Trophoblast cell (in vitro differentiated cells and primary cell): Measurements from ENCODE around the gene MAP3K4.

Experiments
- DNase-seq, 2 donors: peaks; one replicate each; pipeline ENCODE4 v3.0.0-alpha.2; 2016
- H2AFZ ChIP-seq: 2 replicates; pipeline ENCODE4 v1.6.1; 2013; ENCODE audit warnings: low read length, moderate library complexity, mild to moderate bottlenecking; ENCODE audit not compliant: insufficient read depth, poor library complexity
- H2AK5ac ChIP-seq: 2 replicates; pipeline ENCODE4 v1.6.1; 2013; ENCODE audit warnings: mild to moderate bottlenecking, low read length
- H2BK120ac ChIP-seq: 2 replicates; pipeline ENCODE4 v1.6.1; 2013; ENCODE audit warnings: low read length, mild to moderate bottlenecking, moderate library complexity; ENCODE audit not compliant: insufficient read depth, poor library complexity
- H2BK12ac ChIP-seq: 2 replicates; pipeline ENCODE4 v1.6.1; 2013; ENCODE audit warnings: mild to moderate bottlenecking, low read length, moderate library complexity
- H2BK5ac ChIP-seq: 2 replicates; pipeline ENCODE4 v1.6.1; 2013; ENCODE audit warnings: low read length, low read depth, moderate library complexity, mild to moderate bottlenecking; ENCODE audit not compliant: poor library complexity
- H3K14ac ChIP-seq: 2 replicates; pipeline ENCODE4 v1.6.1; 2013; ENCODE audit warnings: mild to moderate bottlenecking, low read length
- H3K18ac ChIP-seq: 2 replicates; pipeline ENCODE4 v1.6.1; 2013; ENCODE audit warnings: mild to moderate bottlenecking, low read length
- H3K23ac ChIP-seq: 2 replicates; pipeline ENCODE4 v1.6.1; 2013; ENCODE audit warnings: low read length
- H3K27ac ChIP-seq: 2 replicates; pipeline ENCODE4 v1.5.1; 2013; ENCODE audit warnings: low read depth, mild to moderate bottlenecking, inconsistent platforms, low read length, moderate library complexity
- H3K27me3 ChIP-seq: 2 replicates; pipeline ENCODE4 v1.6.1; 2013; ENCODE audit warnings: inconsistent platforms, mild to moderate bottlenecking, low read length, moderate library complexity; ENCODE audit not compliant: insufficient read depth
- H3K36me3 ChIP-seq, 2 experiments: 1 replicate in 1 of 2; 2 replicates in 1 of 2; pipeline ENCODE4 v1.6.1; 2013; ENCODE audit warnings: low read length in 2 of 2, mild to moderate bottlenecking in 2 of 2, moderate library complexity in 1 of 2; ENCODE audit not compliant: insufficient read depth in 2 of 2, control insufficient read depth in 1 of 2
- H3K4ac ChIP-seq: 2 replicates; pipeline ENCODE4 v1.6.1; 2013; ENCODE audit warnings: low read depth, mild to moderate bottlenecking, low read length, moderate library complexity
- H3K4me1 ChIP-seq, 2 experiments: 1 replicate in 1 of 2; 2 replicates in 1 of 2; pipeline ENCODE4 v1.6.1; 2013; ENCODE audit warnings: low read length in 2 of 2, mild to moderate bottlenecking in 2 of 2, moderate library complexity in 1 of 2; ENCODE audit not compliant: insufficient read depth in 2 of 2, control insufficient read depth in 1 of 2
- H3K4me2 ChIP-seq: 2 replicates; pipeline ENCODE4 v1.6.1; 2013; ENCODE audit warnings: inconsistent platforms, mild to moderate bottlenecking, low read length, moderate library complexity
- H3K4me3 ChIP-seq: 2 replicates; pipeline ENCODE4 v1.5.1; 2013; ENCODE audit warnings: mild to moderate bottlenecking, low read depth, low read length, inconsistent platforms
- H3K79me1 ChIP-seq: one replicate; pipeline ENCODE4 v1.6.1; 2013; ENCODE audit warnings: low read length
- H3K79me2 ChIP-seq: 2 replicates; pipeline ENCODE4 v1.6.1; 2013; ENCODE audit warnings: low read length, mild to moderate bottlenecking; ENCODE audit not compliant: control insufficient read depth, insufficient read depth, poor library complexity
- H3K9ac ChIP-seq: 2 replicates; pipeline ENCODE4 v1.6.1; 2013; ENCODE audit warnings: mild to moderate bottlenecking, low read length
- H3K9me3 ChIP-seq: 2 replicates; pipeline ENCODE4 v1.6.1; 2013; ENCODE audit warnings: low read depth, mild to moderate bottlenecking, control low read depth, inconsistent platforms, low read length; ENCODE audit not compliant: insufficient read depth
- H4K12ac ChIP-seq: 2 replicates; pipeline ENCODE4 v1.6.1; 2013; ENCODE audit warnings: low read depth, mild to moderate bottlenecking, low read length, moderate library complexity
- H4K8ac ChIP-seq: 2 replicates; pipeline ENCODE4 v1.6.1; 2013; ENCODE audit warnings: low read depth, mild to moderate bottlenecking, low read length, moderate library complexity
- H4K91ac ChIP-seq: one replicate; pipeline ENCODE4 v1.6.1; 2013; ENCODE audit warnings: low read depth, mild to moderate bottlenecking, low read length, moderate library complexity
- WGBS: extraction: QIAGEN DNeasy Blood & Tissue Kit; methylation state at CpG from one replicate; pipeline ENCODE4 v1.1.7; 2013; ENCODE audit warnings: missing lambda C conversion rate; ENCODE audit not compliant: insufficient read length, insufficient coverage; ENCODE audit errors: extremely low coverage; 5-methylcytosine and 5-hydroxymethylcytosine counted together

MAP3K4 gene

GRCh38 chr6:161067749-161068148, 76.2 kb downstream of the MAP3K4 start:
- H4K8ac ChIP-seq: no peak overlapping the region
- H4K12ac ChIP-seq: no peak overlapping the region
- H3K18ac ChIP-seq: no peak overlapping the region
- no peak for DNase-seq
- no peak overlapping the region for H3K4ac ChIP-seq
- no peak overlapping the region for H2BK5ac ChIP-seq
- H3K79me1 ChIP-seq: no peaks in the 10 kb centered on the region
- H2AK5ac ChIP-seq: no peak overlapping the region
- H3K4me3 ChIP-seq: no peak overlapping the region
- H3K4me2 ChIP-seq: no peak overlapping the region
- no CpG with 5 or more reads among the region's 3 CpGs for WGBS
- no peaks in the 10 kb centered on the region for H3K79me2 ChIP-seq
- peaks cover 4% of the 10 kb centered on the region in 2 experiments for H3K36me3 ChIP-seq
- no peak overlapping the region for H2AFZ ChIP-seq
- H3K27ac ChIP-seq: no peak overlapping the region
- no peaks in the 10 kb centered on the region for H3K9me3 ChIP-seq
- H4K91ac ChIP-seq: no peak overlapping the region
- H3K14ac ChIP-seq: no peak overlapping the region
- H3K27me3 ChIP-seq: no peaks in the 10 kb centered on the region
- H2BK120ac ChIP-seq: no peak overlapping the region
- no peak overlapping the region for H3K23ac ChIP-seq
- H3K9ac ChIP-seq: no peak overlapping the region
- H2BK12ac ChIP-seq: no peak overlapping the region
- no peaks in the 10 kb centered on the region for H3K4me1 ChIP-seq

- H3K4ac ChIP-seq: no peak overlapping the region
- no peak overlapping the region for H3K4me3 ChIP-seq
- H2BK120ac ChIP-seq: no peak overlapping the region
- H3K4me1 ChIP-seq: no peaks in the 10 kb centered on the region
- 100% methylated on average over 1 of the region's 3 CpGs for WGBS
- no peaks in the 10 kb centered on the region for H3K27me3 ChIP-seq
- H4K12ac ChIP-seq: no peak overlapping the region
- H2BK5ac ChIP-seq: no peak overlapping the region
- peaks cover 4% of the 10 kb centered on the region in 2 experiments for H3K36me3 ChIP-seq
- no peak overlapping the region for H4K8ac ChIP-seq
- no peak overlapping the region for H3K18ac ChIP-seq
- H3K14ac ChIP-seq: no peak overlapping the region
- no peak overlapping the region for H4K91ac ChIP-seq
- no peak overlapping the region for H2BK12ac ChIP-seq
- H2AFZ ChIP-seq: no peak overlapping the region
- H3K9me3 ChIP-seq: no peaks in the 10 kb centered on the region
- H3K4me2 ChIP-seq: no peak overlapping the region
- no peak overlapping the region for H3K9ac ChIP-seq
- H3K27ac ChIP-seq: no peak overlapping the region
- H3K79me1 ChIP-seq: no peaks in the 10 kb centered on the region
- no peaks in the 10 kb centered on the region for H3K79me2 ChIP-seq
- no peak for DNase-seq
- H3K23ac ChIP-seq: no peak overlapping the region
- H2AK5ac ChIP-seq: no peak overlapping the region
These were observed 76.8 kb downstream of the MAP3K4 start for GRCh38 chr6:161068321-161068741.

DNA sequence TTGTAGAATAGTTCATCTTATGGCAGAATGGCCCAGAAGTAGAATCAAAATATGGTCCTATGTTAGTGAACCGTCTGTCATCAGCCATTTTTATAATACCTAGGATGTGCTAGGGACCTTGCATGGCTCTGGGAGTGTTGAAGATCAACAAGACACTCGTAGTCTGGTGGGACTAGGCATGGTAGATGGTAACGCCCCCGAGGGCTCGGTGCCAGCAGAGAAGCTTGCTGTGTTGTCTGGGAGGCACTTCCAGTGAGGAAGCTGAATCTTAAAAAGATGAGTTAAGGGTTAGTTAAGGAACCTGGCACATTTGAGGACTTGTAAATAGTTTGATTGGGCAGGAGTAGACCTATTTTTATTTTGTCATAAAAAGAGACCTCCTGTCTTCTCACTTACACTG, 82.4 kb downstream of the MAP3K4 start:
- Histone ChIP-seq H3K4me3 (no peak overlapping the region), H3K9ac (no peak overlapping the region), H3K23ac (no peak overlapping the region), H3K36me3 (peaks cover 8 to 10% of the 10 kb centered on the region in 2 experiments), H3K9me3 (peaks cover 2% of the 10 kb centered on the region), H2BK5ac (no peak overlapping the region), H3K79me2 (no peaks in the 10 kb centered on the region), H2AFZ (no peak overlapping the region), H4K12ac (no peak overlapping the region), H2AK5ac (no peak overlapping the region), H3K79me1 (no peaks in the 10 kb centered on the region), H4K91ac (no peak overlapping the region), H3K18ac (no peak overlapping the region), H3K4me2 (no peak overlapping the region), H3K4me1 (no peaks in the 10 kb centered on the region), H3K14ac (no peak overlapping the region), H3K27me3 (no peaks in the 10 kb centered on the region), H3K4ac (no peak overlapping the region), H3K27ac (no peak overlapping the region), H2BK120ac (no peak overlapping the region), H2BK12ac (no peak overlapping the region), H4K8ac (no peak overlapping the region)
- no CpG with 5 or more reads among the region's 5 CpGs for WGBS
- no peak for DNase-seq

DNA sequence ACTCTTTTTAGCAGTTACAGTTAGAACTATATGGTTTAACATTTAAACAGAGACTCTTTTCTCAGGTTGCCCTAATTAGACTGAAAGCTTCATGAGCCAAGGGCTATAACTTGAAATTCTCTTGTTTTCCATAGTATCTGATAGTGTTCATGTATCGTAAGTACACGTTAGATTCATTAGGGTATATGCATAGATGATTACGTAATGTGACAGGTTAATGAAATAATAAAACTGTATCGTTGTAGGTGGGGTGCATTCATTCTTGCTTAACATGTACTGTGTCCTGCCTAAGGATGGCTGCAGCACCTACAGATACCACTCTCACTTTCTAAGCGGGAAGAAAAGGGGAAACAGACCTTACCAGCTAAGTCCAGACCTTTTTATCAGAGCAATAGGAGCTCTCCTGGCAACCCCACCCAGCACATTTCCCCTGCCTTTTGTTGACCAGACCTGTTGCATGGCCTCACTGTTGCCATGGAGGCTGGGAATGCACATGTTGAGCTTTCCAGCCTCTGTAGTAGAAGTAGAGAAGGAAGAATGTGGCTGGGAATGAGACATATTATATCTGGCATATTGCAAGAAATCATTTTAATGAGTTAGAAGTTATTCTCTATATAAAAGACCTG, 83.0 kb downstream of the MAP3K4 start:
- H2BK12ac ChIP-seq: no peak overlapping the region
- H3K14ac ChIP-seq: no peak overlapping the region
- no peak overlapping the region for H2BK5ac ChIP-seq
- DNase-seq: no peak
- H3K36me3 ChIP-seq: peaks cover 10% of the 10 kb centered on the region in 2 experiments
- H3K4me1 ChIP-seq: no peaks in the 10 kb centered on the region
- no peak overlapping the region for H3K23ac ChIP-seq
- H3K9me3 ChIP-seq: peaks cover 2% of the 10 kb centered on the region
- no peaks in the 10 kb centered on the region for H3K79me1 ChIP-seq
- no peak overlapping the region for H3K4me2 ChIP-seq
- no peak overlapping the region for H3K4me3 ChIP-seq
- no peaks in the 10 kb centered on the region for H3K27me3 ChIP-seq
- H3K4ac ChIP-seq: no peak overlapping the region
- H3K18ac ChIP-seq: no peak overlapping the region
- no peak overlapping the region for H3K9ac ChIP-seq
- no CpG with 5 or more reads among the region's 5 CpGs for WGBS
- no peak overlapping the region for H4K91ac ChIP-seq
- H3K79me2 ChIP-seq: no peaks in the 10 kb centered on the region
- H4K12ac ChIP-seq: no peak overlapping the region
- no peak overlapping the region for H4K8ac ChIP-seq
- H2AK5ac ChIP-seq: no peak overlapping the region
- H2AFZ ChIP-seq: no peak overlapping the region
- H2BK120ac ChIP-seq: no peak overlapping the region
- H3K27ac ChIP-seq: no peak overlapping the region
